SK-N-SH (cell line): ENCODE measurements around the gene TMEM14A. TPM values are rescaled to one million over a fixed set of nuclear protein-coding genes. Genes with fewer than 3 reads are reported as not detected.

Experiments used
- CTCF ChIA-PET: fragments of 300-600, 350-600 bp; formaldehyde crosslinking; extraction: SDS; loops from one replicate; lab custom pipeline; 2021; lab: Yijun Ruan, JAX
- POLR2A ChIA-PET: fragments of 350-600 bp; sonication (Branson Sonifier 250); formaldehyde crosslinking; extraction: SDS; loops from one replicate; lab custom pipeline; 2020; ENCODE audit warnings: antibody characterized with exemption, inconsistent platforms; lab: Yijun Ruan, JAX
- DNase-seq: peaks from one replicate; pipeline ENCODE4 v3.0.0; 2012
- H2AFZ ChIP-seq: fragments of 200-600 bp; sonication (generic); 2 replicates; pipeline ENCODE4 v1.8.1; 2016; ENCODE audit warnings: antibody characterized with exemption, mild to moderate bottlenecking, low read depth
- H3F3A ChIP-seq: fragments of 200-600 bp; sonication (generic); replicated peaks from 2 replicates; pipeline ENCODE3; 2016; ENCODE audit warnings: antibody characterized with exemption, mild to moderate bottlenecking; ENCODE audit not compliant: insufficient read depth
- H3K27ac ChIP-seq, 2 experiments: fragments of 200-500 bp in 1 of 2; fragments of 200-600 bp in 1 of 2; sonication (Bioruptor generic) in 1 of 2; sonication (generic), shearing (Covaris generic) in 1 of 2; 2 replicates each; pipeline versions ENCODE4 v1.5.1 to v1.6.1; 2014 to 2016; ENCODE audit warnings: low read depth in 2 of 2, inconsistent platforms in 1 of 2, low read length in 1 of 2, mild to moderate bottlenecking in 1 of 2, mixed read lengths in 1 of 2
- H3K27me3 ChIP-seq: fragments of 200-600 bp; sonication (generic), shearing (Covaris generic); 2 replicates; pipeline ENCODE4 v1.6.1; 2016; ENCODE audit warnings: mixed run types; ENCODE audit not compliant: insufficient read depth
- H3K36me3 ChIP-seq, 2 experiments: fragments of 200-500 bp in 1 of 2; fragments of 200-600 bp in 1 of 2; sonication (Bioruptor generic) in 1 of 2; sonication (generic) in 1 of 2; replicated peaks in 1 of 2; 2 replicates each; pipeline versions ENCODE3 to v1.5.1; 2014 to 2016; ENCODE audit warnings: low read length in 1 of 2, mild to moderate bottlenecking in 1 of 2; ENCODE audit not compliant: insufficient read depth in 2 of 2, control insufficient read depth in 1 of 2
- H3K4me1 ChIP-seq, 2 experiments: fragments of 200-500 bp in 1 of 2; fragments of 200-600 bp in 1 of 2; sonication (Bioruptor generic) in 1 of 2; sonication (generic), shearing (Covaris generic) in 1 of 2; 2 replicates each; pipeline versions ENCODE4 v1.5.1 to v1.6.1; 2014 to 2016; ENCODE audit warnings: low read depth in 1 of 2, low read length in 1 of 2, mixed run types in 1 of 2; ENCODE audit not compliant: insufficient read depth in 2 of 2, control insufficient read depth in 1 of 2
- H3K4me2 ChIP-seq: fragments of 200-600 bp; sonication (generic), shearing (Covaris generic); 2 replicates; pipeline ENCODE4 v1.6.1; 2017; ENCODE audit warnings: mixed run types
- H3K4me3 ChIP-seq, 2 experiments: fragments of 200-500 bp in 1 of 2; fragments of 200-600 bp in 1 of 2; sonication (Bioruptor generic) in 1 of 2; sonication (generic), shearing (Covaris generic) in 1 of 2; 2 replicates each; pipeline versions ENCODE4 v1.5.1 to v1.8.1; 2014 to 2016; ENCODE audit warnings: low read depth in 2 of 2, inconsistent platforms in 1 of 2, low read length in 1 of 2, mild to moderate bottlenecking in 1 of 2, mixed read lengths in 1 of 2, moderate library complexity in 1 of 2
- H3K79me2 ChIP-seq: fragments of 200-600 bp; sonication (generic); 2 replicates; pipeline ENCODE4 v1.8.1; 2017; ENCODE audit warnings: mild to moderate bottlenecking; ENCODE audit not compliant: insufficient read depth
- H3K9ac ChIP-seq: fragments of 200-600 bp; sonication (generic); 2 replicates; pipeline ENCODE4 v1.6.1; 2017; ENCODE audit warnings: mixed run types
- H3K9me2 ChIP-seq: fragments of 200-600 bp; sonication (generic); 2 replicates; pipeline ENCODE4 v1.6.1; 2017; ENCODE audit warnings: mixed run types
- H3K9me3 ChIP-seq: fragments of 200-600 bp; sonication (generic); 2 replicates; pipeline ENCODE4 v1.6.1; 2017; ENCODE audit warnings: mixed run types, mild to moderate bottlenecking, moderate library complexity
- H4K20me1 ChIP-seq: fragments of 200-600 bp; sonication (generic); 2 replicates; pipeline ENCODE4 v1.6.1; 2017; ENCODE audit warnings: mild to moderate bottlenecking, mixed run types; ENCODE audit not compliant: insufficient read depth
- CTCF ChIP-seq: fragments of 200-600 bp; sonication (generic); IDR thresholded peaks from 2 replicates; pipeline ENCODE4 v1.6.1; 2017; ENCODE audit warnings: antibody characterized with exemption, mild to moderate bottlenecking, moderate library complexity
- FOSL2 ChIP-seq: IDR thresholded peaks from 2 replicates; pipeline ENCODE4 v1.4.0; 2012; ENCODE audit warnings: low read depth, mild to moderate bottlenecking, moderate library complexity, borderline replicate concordance
- FOXJ3 ChIP-seq: sonication (generic); formaldehyde crosslinking; IDR thresholded peaks from 2 replicates; pipeline ENCODE4 v1.5.1; 2020; ENCODE audit warnings: mild to moderate bottlenecking, missing genetic modification reagents
- GABPA ChIP-seq: IDR thresholded peaks from 2 replicates; pipeline ENCODE4 v1.4.0; 2012; ENCODE audit warnings: low read depth, mild to moderate bottlenecking
- MEF2A ChIP-seq: IDR thresholded peaks from 2 replicates; pipeline ENCODE4 v1.4.0; 2012; ENCODE audit warnings: low read depth, borderline replicate concordance
- NFIC ChIP-seq: IDR thresholded peaks from 2 replicates; pipeline ENCODE4 v1.4.0; 2012; ENCODE audit warnings: borderline replicate concordance
- NRF1 ChIP-seq: IDR thresholded peaks from 2 replicates; pipeline ENCODE4 v1.6.1; 2012; ENCODE audit warnings: low read depth, mild to moderate bottlenecking, low read length
- POLR2AphosphoS5 ChIP-seq: IDR thresholded peaks from 2 replicates; pipeline ENCODE4 v1.6.1; 2012; ENCODE audit warnings: low read depth, low read length
- RAD21 ChIP-seq: IDR thresholded peaks from 2 replicates; pipeline ENCODE4 v1.6.1; 2012; ENCODE audit warnings: mild to moderate bottlenecking, low read length
- SMC3 ChIP-seq: IDR thresholded peaks from 2 replicates; pipeline ENCODE4 v1.6.1; 2012; ENCODE audit warnings: low read depth, low read length, improper control_type of control experiment
- YY1 ChIP-seq: IDR thresholded peaks from 2 replicates; pipeline ENCODE4 v1.4.0; 2012; ENCODE audit warnings: low read depth, mild to moderate bottlenecking
- WGBS: methylation state at CpG from one replicate; pipeline ENCODE4 v1.1.6; 2017; ENCODE audit warnings: low lambda C conversion rate; 5-methylcytosine and 5-hydroxymethylcytosine counted together
- polyA plus RNA-seq, 3 experiments: library from polyadenylated mRNA; depleted of rRNA; stranded (reverse); fragments of >200 nt; gene quantifications; 2 replicates each; pipeline ENCODE4 v1.2.3, GENCODE V29; 2012
- TF ChIP-seq, protein P1 (sequence below): fragments of 150-350 bp; IDR thresholded peaks from 2 replicates; pipeline ENCODE4 v1.6.1; 2017; ENCODE audit warnings: antibody characterized with exemption, low read length, low read depth, borderline replicate concordance
- TF ChIP-seq, protein P2 (sequence below): IDR thresholded peaks from 2 replicates; pipeline ENCODE4 v1.6.1; 2012; ENCODE audit warnings: mild to moderate bottlenecking, low read depth, low read length, moderate library complexity

The TMEM14A gene
- polyA plus RNA-seq, 1 of the 3 experiments (the other 2 are of a cell fraction), result 42.4 TPM

DNA sequence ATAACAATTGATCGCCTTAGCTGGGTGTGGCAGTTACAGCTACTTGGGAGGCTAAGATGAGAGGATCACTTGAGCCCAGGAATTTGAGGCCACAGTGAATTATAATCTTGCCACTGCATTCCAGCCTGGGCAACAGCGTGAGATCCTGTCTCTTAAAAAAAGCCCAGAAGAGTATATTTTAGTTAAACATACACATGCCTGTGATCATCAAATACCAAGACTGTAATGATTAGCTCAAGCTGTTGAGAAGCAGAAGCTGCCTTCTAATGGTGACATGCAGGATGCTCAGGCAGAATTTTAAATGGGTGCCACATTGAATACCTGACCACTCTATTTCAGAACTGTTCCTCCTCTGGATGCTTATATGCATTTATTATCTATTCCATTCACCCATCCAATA, 8.9 kb upstream of the TMEM14A start:
- no peaks in the 10 kb centered on the region for H4K20me1 ChIP-seq
- peaks cover 7 to 32% of the 10 kb centered on the region in 2 experiments; a peak in 3 of 4 replicates for H3K4me1 ChIP-seq
- no peak for TF ChIP-seq GABPA
- no peak for TF ChIP-seq MEF2A
- TF ChIP-seq, protein P1, sequence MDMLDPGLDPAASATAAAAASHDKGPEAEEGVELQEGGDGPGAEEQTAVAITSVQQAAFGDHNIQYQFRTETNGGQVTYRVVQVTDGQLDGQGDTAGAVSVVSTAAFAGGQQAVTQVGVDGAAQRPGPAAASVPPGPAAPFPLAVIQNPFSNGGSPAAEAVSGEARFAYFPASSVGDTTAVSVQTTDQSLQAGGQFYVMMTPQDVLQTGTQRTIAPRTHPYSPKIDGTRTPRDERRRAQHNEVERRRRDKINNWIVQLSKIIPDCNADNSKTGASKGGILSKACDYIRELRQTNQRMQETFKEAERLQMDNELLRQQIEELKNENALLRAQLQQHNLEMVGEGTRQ, result no peak
- TF ChIP-seq FOXJ3 (CRISPR knock-in tag), result no peak
- TF ChIP-seq POLR2AphosphoS5, result no peak
- TF ChIP-seq, protein P2, sequence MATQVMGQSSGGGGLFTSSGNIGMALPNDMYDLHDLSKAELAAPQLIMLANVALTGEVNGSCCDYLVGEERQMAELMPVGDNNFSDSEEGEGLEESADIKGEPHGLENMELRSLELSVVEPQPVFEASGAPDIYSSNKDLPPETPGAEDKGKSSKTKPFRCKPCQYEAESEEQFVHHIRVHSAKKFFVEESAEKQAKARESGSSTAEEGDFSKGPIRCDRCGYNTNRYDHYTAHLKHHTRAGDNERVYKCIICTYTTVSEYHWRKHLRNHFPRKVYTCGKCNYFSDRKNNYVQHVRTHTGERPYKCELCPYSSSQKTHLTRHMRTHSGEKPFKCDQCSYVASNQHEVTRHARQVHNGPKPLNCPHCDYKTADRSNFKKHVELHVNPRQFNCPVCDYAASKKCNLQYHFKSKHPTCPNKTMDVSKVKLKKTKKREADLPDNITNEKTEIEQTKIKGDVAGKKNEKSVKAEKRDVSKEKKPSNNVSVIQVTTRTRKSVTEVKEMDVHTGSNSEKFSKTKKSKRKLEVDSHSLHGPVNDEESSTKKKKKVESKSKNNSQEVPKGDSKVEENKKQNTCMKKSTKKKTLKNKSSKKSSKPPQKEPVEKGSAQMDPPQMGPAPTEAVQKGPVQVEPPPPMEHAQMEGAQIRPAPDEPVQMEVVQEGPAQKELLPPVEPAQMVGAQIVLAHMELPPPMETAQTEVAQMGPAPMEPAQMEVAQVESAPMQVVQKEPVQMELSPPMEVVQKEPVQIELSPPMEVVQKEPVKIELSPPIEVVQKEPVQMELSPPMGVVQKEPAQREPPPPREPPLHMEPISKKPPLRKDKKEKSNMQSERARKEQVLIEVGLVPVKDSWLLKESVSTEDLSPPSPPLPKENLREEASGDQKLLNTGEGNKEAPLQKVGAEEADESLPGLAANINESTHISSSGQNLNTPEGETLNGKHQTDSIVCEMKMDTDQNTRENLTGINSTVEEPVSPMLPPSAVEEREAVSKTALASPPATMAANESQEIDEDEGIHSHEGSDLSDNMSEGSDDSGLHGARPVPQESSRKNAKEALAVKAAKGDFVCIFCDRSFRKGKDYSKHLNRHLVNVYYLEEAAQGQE, result no peak
- TF ChIP-seq NFIC, result no peak
- H2AFZ ChIP-seq, result no peak overlapping the region
- no peak overlapping the region for H3K9ac ChIP-seq
- WGBS, result 89% methylated on average over 2 of the region's 2 CpGs
- H3K27ac ChIP-seq, result peak overlapping the region in 1 of 2 experiments; percentile 71; a peak in 1 of 4 replicates
- no peak overlapping the region for H3K4me2 ChIP-seq
- no peaks in the 10 kb centered on the region for H3K27me3 ChIP-seq
- POLR2A ChIA-PET, result interaction anchor here (2.2 kb wide), 1 partner anchor 243 kb away, joined by 5 read pairs; no protein-coding TSS in a partner anchor
- no peak for DNase-seq
- no peaks in the 10 kb centered on the region for H3K9me3 ChIP-seq
- peaks cover 27% of the 10 kb centered on the region; the same call in 1 of the 2 replicates for H3K79me2 ChIP-seq
- no peaks in the 10 kb centered on the region for H3K36me3 ChIP-seq
- H3K9me2 ChIP-seq, result no peaks in the 10 kb centered on the region
- CTCF ChIA-PET, result interaction anchor here (0.9 to 4.3 kb wide), 16 partner anchors 12 to 398 kb away, joined by 3 to 94 read pairs (median 8); partner anchors contain the start of genes EFHC1 and TRAM2
- H3K4me3 ChIP-seq, result no peak overlapping the region
- H3F3A ChIP-seq, result peaks cover 5% of the 10 kb centered on the region

GRCh38 chr6:52663120-52663935, 7.6 kb upstream of the TMEM14A start:
- Histone ChIP-seq H3K4me3 (peak overlapping the region; percentile 65 to 75), H3K27me3 (no peaks in the 10 kb centered on the region), H3K36me3 (peaks cover 6 to 9% of the 10 kb centered on the region in 2 experiments), H3F3A (peaks cover 12% of the 10 kb centered on the region), H2AFZ (peak overlapping the region; percentile 94), H3K79me2 (peaks cover 30% of the 10 kb centered on the region; the same call in 1 of the 2 replicates), H4K20me1 (no peaks in the 10 kb centered on the region), H3K4me2 (peak overlapping the region; percentile 78), H3K27ac (peak overlapping the region; percentile 39 to 87; a peak in 2 of 4 replicates), H3K9me3 (no peaks in the 10 kb centered on the region), H3K4me1 (peaks cover 7 to 32% of the 10 kb centered on the region in 2 experiments; a peak in 3 of 4 replicates), H3K9me2 (no peaks in the 10 kb centered on the region), H3K9ac (peak overlapping the region; percentile 67; the same call in 1 of the 2 replicates)
- 21% methylated on average over 12 of the region's 12 CpGs for WGBS
- DNase-seq, result peak; percentile 69
- POLR2A ChIA-PET, result interaction anchor here (2.2 kb wide), 1 partner anchor 244 kb away, joined by 5 read pairs; no protein-coding TSS in a partner anchor
- CTCF ChIA-PET, result interaction anchor here (0.6 to 4.3 kb wide), 38 partner anchors 12 to 764 kb away, joined by 3 to 94 read pairs (median 4); partner anchors contain the start of genes EFHC1, PAQR8 and TRAM2
- TF ChIP-seq SMC3 (peak; percentile 89), RAD21 (peak; percentile 99), NRF1 (0 out of 2 replicates have a peak, but pooled peaks have one; percentile 21), CTCF (peak; percentile 92), FOSL2 (no peak), YY1 (no peak)
- TF ChIP-seq, protein P1, result no peak
